ENCODE data around the gene OSBPL6.

DNA sequence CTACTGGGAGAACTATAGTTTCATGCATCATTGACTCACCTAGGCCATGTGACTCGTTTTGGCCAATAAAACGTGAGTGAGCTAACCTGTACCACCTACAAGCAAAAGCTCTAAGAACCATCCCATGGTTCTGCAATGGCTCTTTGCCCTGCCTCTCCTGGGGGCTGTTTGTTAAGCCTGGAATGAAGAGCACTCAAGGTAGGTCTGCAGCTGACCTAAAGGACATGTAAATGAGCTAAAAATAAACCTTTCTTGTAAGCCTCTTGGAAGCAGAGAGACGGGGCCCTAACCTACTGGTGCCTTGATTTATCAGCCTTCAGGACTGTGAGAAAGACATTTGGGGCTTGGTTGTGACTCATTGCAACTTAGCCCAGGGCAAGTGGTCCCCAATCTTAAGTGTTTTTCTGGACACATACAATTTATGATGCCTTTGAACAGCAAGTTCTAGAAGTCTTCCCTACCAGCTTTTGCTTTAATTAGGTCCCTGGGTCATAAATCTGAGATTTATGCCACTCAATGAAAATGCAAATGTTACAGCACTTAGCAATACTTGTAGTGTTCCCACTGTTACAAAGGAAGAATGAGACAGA is 107.4 kb downstream of the OSBPL6 start:
- TF ChIP-seq, protein P1, sequence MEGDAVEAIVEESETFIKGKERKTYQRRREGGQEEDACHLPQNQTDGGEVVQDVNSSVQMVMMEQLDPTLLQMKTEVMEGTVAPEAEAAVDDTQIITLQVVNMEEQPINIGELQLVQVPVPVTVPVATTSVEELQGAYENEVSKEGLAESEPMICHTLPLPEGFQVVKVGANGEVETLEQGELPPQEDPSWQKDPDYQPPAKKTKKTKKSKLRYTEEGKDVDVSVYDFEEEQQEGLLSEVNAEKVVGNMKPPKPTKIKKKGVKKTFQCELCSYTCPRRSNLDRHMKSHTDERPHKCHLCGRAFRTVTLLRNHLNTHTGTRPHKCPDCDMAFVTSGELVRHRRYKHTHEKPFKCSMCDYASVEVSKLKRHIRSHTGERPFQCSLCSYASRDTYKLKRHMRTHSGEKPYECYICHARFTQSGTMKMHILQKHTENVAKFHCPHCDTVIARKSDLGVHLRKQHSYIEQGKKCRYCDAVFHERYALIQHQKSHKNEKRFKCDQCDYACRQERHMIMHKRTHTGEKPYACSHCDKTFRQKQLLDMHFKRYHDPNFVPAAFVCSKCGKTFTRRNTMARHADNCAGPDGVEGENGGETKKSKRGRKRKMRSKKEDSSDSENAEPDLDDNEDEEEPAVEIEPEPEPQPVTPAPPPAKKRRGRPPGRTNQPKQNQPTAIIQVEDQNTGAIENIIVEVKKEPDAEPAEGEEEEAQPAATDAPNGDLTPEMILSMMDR (optimal IDR thresholded peaks at IDR 0.05 in 1 of 3, IDR thresholded peaks at IDR 0.05 in 1 of 3, conservative IDR thresholded peaks at IDR 0.05 in 1 of 3; ENCODE audit: extremely low read depth in 1 of 3, insufficient read depth in 2 of 3, low read length in 3 of 3), result no peak
- TF ChIP-seq EZH2 (IDR thresholded peaks at IDR 0.05; ENCODE audit: low read length), result no peak

Data from keratinocyte (primary cell).